ENCODE data around the gene FRMPD4.

DNA sequence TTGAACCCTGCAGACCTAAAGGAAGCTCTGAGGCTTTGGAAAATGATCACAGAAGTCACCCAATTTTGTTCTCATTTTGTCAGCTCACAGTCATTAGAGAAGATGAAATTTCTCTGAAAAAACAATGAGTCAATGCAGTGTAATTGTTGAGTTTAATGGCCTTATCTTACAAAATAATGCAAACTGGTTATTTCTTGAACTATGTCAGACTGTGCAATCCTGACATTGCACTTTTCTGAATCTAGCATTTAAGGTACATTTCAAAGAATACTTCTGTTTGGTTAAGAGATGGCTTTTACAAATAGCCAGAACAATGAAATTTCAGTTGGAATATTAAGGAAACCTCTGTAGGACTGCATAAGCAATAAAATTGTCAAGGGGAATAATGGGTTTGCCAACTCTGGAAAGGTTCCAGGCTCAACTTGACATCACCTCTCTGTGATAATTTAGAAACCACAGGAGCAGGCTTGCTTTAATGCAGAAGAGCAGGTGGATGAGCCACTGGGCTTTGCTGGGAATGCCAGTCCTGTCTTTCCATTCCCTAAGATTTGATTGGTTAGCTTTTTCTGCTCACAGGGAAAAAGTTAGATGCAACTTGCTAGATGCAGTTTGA, 222.8 kb downstream of the FRMPD4 start:
- TF ChIP-seq, protein P1, sequence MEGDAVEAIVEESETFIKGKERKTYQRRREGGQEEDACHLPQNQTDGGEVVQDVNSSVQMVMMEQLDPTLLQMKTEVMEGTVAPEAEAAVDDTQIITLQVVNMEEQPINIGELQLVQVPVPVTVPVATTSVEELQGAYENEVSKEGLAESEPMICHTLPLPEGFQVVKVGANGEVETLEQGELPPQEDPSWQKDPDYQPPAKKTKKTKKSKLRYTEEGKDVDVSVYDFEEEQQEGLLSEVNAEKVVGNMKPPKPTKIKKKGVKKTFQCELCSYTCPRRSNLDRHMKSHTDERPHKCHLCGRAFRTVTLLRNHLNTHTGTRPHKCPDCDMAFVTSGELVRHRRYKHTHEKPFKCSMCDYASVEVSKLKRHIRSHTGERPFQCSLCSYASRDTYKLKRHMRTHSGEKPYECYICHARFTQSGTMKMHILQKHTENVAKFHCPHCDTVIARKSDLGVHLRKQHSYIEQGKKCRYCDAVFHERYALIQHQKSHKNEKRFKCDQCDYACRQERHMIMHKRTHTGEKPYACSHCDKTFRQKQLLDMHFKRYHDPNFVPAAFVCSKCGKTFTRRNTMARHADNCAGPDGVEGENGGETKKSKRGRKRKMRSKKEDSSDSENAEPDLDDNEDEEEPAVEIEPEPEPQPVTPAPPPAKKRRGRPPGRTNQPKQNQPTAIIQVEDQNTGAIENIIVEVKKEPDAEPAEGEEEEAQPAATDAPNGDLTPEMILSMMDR (conservative IDR thresholded peaks at IDR 0.05 in 1 of 2, IDR thresholded peaks at IDR 0.05 in 1 of 2; ENCODE audit: low read depth in 1 of 2, low read length in 2 of 2): no peak
- no peak for TF ChIP-seq EZH2 (IDR thresholded peaks at IDR 0.05; ENCODE audit: low read length, missing control alignments)
